Measurements from ENCODE around the gene NUP62.
A peak's percentile ranks its signal among the peaks of the same experiment; 100 is the strongest.

Gene NUP62

GRCh38 chr19:49872245-49873128 lies 56.8 kb downstream of the NUP62 start:
- Histone ChIP-seq H3K27ac (ENCODE audit: low read length) (no peak overlapping the region), H3K9ac (ENCODE audit: low read length in 2 of 2) (no peak overlapping the region), H3K9me3 (ENCODE audit: control insufficient read depth in 2 of 2, low read length in 2 of 2) (no peaks in the 10 kb centered on the region)

GRCh38 chr19:49871349-49871985 lies 57.8 kb downstream of the NUP62 start:
- H3K4me1 ChIP-seq (ENCODE audit: control insufficient read depth, insufficient read depth, low read length): peaks cover 55% of the 10 kb centered on the region
- no peak overlapping the region for H3K9ac ChIP-seq (ENCODE audit: low read length in 2 of 2)
- no peak overlapping the region for H3K4me3 ChIP-seq (ENCODE audit: low read length in 2 of 2)
- H3K27ac ChIP-seq (ENCODE audit: low read length): no peak overlapping the region
- no peaks in the 10 kb centered on the region for H3K27me3 ChIP-seq (ENCODE audit: control insufficient read depth in 1 of 2, insufficient read depth in 2 of 2, low read length in 2 of 2)
- H3K9me3 ChIP-seq (ENCODE audit: control insufficient read depth in 2 of 2, low read length in 2 of 2): no peaks in the 10 kb centered on the region
- peaks cover 0 to 13% of the 10 kb centered on the region in 2 donors for H3K36me3 ChIP-seq (ENCODE audit: control insufficient read depth in 2 of 2, insufficient read depth in 2 of 2, low read length in 2 of 2)

More at GRCh38 chr19:49872245-49873128, 56.8 kb downstream of the NUP62 start:
- Histone ChIP-seq H3K4me3 (ENCODE audit: low read length in 2 of 2) (no peak overlapping the region), H3K4me1 (ENCODE audit: control insufficient read depth, insufficient read depth, low read length) (peaks cover 50% of the 10 kb centered on the region), H3K27me3 (ENCODE audit: control insufficient read depth in 1 of 2, insufficient read depth in 2 of 2, low read length in 2 of 2) (no peaks in the 10 kb centered on the region), H3K36me3 (ENCODE audit: control insufficient read depth in 2 of 2, insufficient read depth in 2 of 2, low read length in 2 of 2) (peaks cover 0 to 13% of the 10 kb centered on the region in 2 donors)

- H3K27me3 ChIP-seq (ENCODE audit: control insufficient read depth in 1 of 2, insufficient read depth in 2 of 2, low read length in 2 of 2): no peaks in the 10 kb centered on the region
- H3K9ac ChIP-seq (ENCODE audit: low read length in 2 of 2): peak overlapping the region; percentile 68 to 73
- H3K4me3 ChIP-seq (ENCODE audit: low read length in 2 of 2): peak overlapping the region; percentile 40 to 79
- peaks cover 56% of the 10 kb centered on the region for H3K4me1 ChIP-seq (ENCODE audit: control insufficient read depth, insufficient read depth, low read length)
- peak overlapping the region; percentile 87 for H3K27ac ChIP-seq (ENCODE audit: low read length)
- H3K9me3 ChIP-seq (ENCODE audit: control insufficient read depth in 2 of 2, low read length in 2 of 2): no peaks in the 10 kb centered on the region
- peaks cover 0 to 13% of the 10 kb centered on the region in 2 donors for H3K36me3 ChIP-seq (ENCODE audit: control insufficient read depth in 2 of 2, insufficient read depth in 2 of 2, low read length in 2 of 2)
Observed at GRCh38 chr19:49870309-49870901, 58.9 kb downstream of the NUP62 start.

GRCh38 chr19:49869484-49870308 lies 59.6 kb downstream of the NUP62 start:
- peak overlapping the region; percentile 40 to 79 for H3K4me3 ChIP-seq (ENCODE audit: low read length in 2 of 2)
- H3K27me3 ChIP-seq (ENCODE audit: control insufficient read depth in 1 of 2, insufficient read depth in 2 of 2, low read length in 2 of 2): no peaks in the 10 kb centered on the region
- H3K36me3 ChIP-seq (ENCODE audit: control insufficient read depth in 2 of 2, insufficient read depth in 2 of 2, low read length in 2 of 2): peaks cover 0 to 14% of the 10 kb centered on the region in 2 donors
- peak overlapping the region; percentile 87 for H3K27ac ChIP-seq (ENCODE audit: low read length)
- no peaks in the 10 kb centered on the region for H3K9me3 ChIP-seq (ENCODE audit: control insufficient read depth in 2 of 2, low read length in 2 of 2)
- H3K4me1 ChIP-seq (ENCODE audit: control insufficient read depth, insufficient read depth, low read length): peaks cover 54% of the 10 kb centered on the region
- peak overlapping the region; percentile 68 to 73 for H3K9ac ChIP-seq (ENCODE audit: low read length in 2 of 2)

GRCh38 chr19:49869009-49869483 lies 60.3 kb downstream of the NUP62 start:
- H3K9ac ChIP-seq (ENCODE audit: low read length in 2 of 2): peak overlapping the region in 1 of 2 donors; percentile 59
- peaks cover 0 to 12% of the 10 kb centered on the region in 2 donors for H3K36me3 ChIP-seq (ENCODE audit: control insufficient read depth in 2 of 2, insufficient read depth in 2 of 2, low read length in 2 of 2)
- no peaks in the 10 kb centered on the region for H3K27me3 ChIP-seq (ENCODE audit: control insufficient read depth in 1 of 2, insufficient read depth in 2 of 2, low read length in 2 of 2)
- H3K27ac ChIP-seq (ENCODE audit: low read length): peak overlapping the region; percentile 87
- no peaks in the 10 kb centered on the region for H3K9me3 ChIP-seq (ENCODE audit: control insufficient read depth in 2 of 2, low read length in 2 of 2)
- peak overlapping the region; percentile 66 to 74 for H3K4me3 ChIP-seq (ENCODE audit: low read length in 2 of 2)
- peaks cover 49% of the 10 kb centered on the region for H3K4me1 ChIP-seq (ENCODE audit: control insufficient read depth, insufficient read depth, low read length)

- H3K4me1 ChIP-seq (ENCODE audit: control insufficient read depth, insufficient read depth, low read length): peaks cover 49% of the 10 kb centered on the region
- H3K4me3 ChIP-seq (ENCODE audit: low read length in 2 of 2): peak within 1 kb of the TSS; percentile 89 to 92
- H3K36me3 ChIP-seq (ENCODE audit: control insufficient read depth in 2 of 2, insufficient read depth in 2 of 2, low read length in 2 of 2): peaks cover 7 to 19% of the 10 kb centered on the region in 2 donors
- no peaks in the 10 kb centered on the region for H3K9me3 ChIP-seq (ENCODE audit: control insufficient read depth in 2 of 2, low read length in 2 of 2)
- peak within 1 kb of the TSS; percentile 84 for H3K27ac ChIP-seq (ENCODE audit: low read length)
- H3K9ac ChIP-seq (ENCODE audit: low read length in 2 of 2): peak within 1 kb of the TSS; percentile 62 to 86
- H3K27me3 ChIP-seq (ENCODE audit: control insufficient read depth in 1 of 2, insufficient read depth in 2 of 2, low read length in 2 of 2): no peaks in the 10 kb centered on the region
Observed at GRCh38 chr19:49866933-49867782, 62.1 kb downstream of the NUP62 start, which contains the start of gene PNKP. PNKP (minus strand) TSS chr19:49867576; CDS start chr19:49867204, 372 bp downstream.

- Histone ChIP-seq H3K36me3 (ENCODE audit: control insufficient read depth in 2 of 2, insufficient read depth in 2 of 2, low read length in 2 of 2) (peaks cover 7 to 19% of the 10 kb centered on the region in 2 donors), H3K9me3 (ENCODE audit: control insufficient read depth in 2 of 2, low read length in 2 of 2) (no peaks in the 10 kb centered on the region), H3K9ac (ENCODE audit: low read length in 2 of 2) (no peak overlapping the region), H3K4me1 (ENCODE audit: control insufficient read depth, insufficient read depth, low read length) (peaks cover 38% of the 10 kb centered on the region), H3K27me3 (ENCODE audit: control insufficient read depth in 1 of 2, insufficient read depth in 2 of 2, low read length in 2 of 2) (no peaks in the 10 kb centered on the region), H3K4me3 (ENCODE audit: low read length in 2 of 2) (no peak overlapping the region), H3K27ac (ENCODE audit: low read length) (no peak overlapping the region)
Observed at GRCh38 chr19:49864890-49865289, 64.4 kb downstream of the NUP62 start.

- H3K27me3 ChIP-seq (ENCODE audit: control insufficient read depth in 1 of 2, insufficient read depth in 2 of 2, low read length in 2 of 2): no peaks in the 10 kb centered on the region
- H3K36me3 ChIP-seq (ENCODE audit: control insufficient read depth in 2 of 2, insufficient read depth in 2 of 2, low read length in 2 of 2): peaks cover 7 to 20% of the 10 kb centered on the region in 2 donors
- no peaks in the 10 kb centered on the region for H3K9me3 ChIP-seq (ENCODE audit: control insufficient read depth in 2 of 2, low read length in 2 of 2)
- no peak overlapping the region for H3K4me3 ChIP-seq (ENCODE audit: low read length in 2 of 2)
- H3K4me1 ChIP-seq (ENCODE audit: control insufficient read depth, insufficient read depth, low read length): peaks cover 33% of the 10 kb centered on the region
- H3K9ac ChIP-seq (ENCODE audit: low read length in 2 of 2): no peak overlapping the region
- no peak overlapping the region for H3K27ac ChIP-seq (ENCODE audit: low read length)
Observed at GRCh38 chr19:49863935-49864320, 65.4 kb downstream of the NUP62 start.

- no peak overlapping the region for H3K27ac ChIP-seq (ENCODE audit: low read length)
- H3K4me3 ChIP-seq (ENCODE audit: low read length in 2 of 2): no peak overlapping the region
- H3K36me3 ChIP-seq (ENCODE audit: control insufficient read depth in 2 of 2, insufficient read depth in 2 of 2, low read length in 2 of 2): peaks cover 12 to 24% of the 10 kb centered on the region in 2 donors
- H3K9ac ChIP-seq (ENCODE audit: low read length in 2 of 2): no peak overlapping the region
- H3K4me1 ChIP-seq (ENCODE audit: control insufficient read depth, insufficient read depth, low read length): peaks cover 29% of the 10 kb centered on the region
- H3K9me3 ChIP-seq (ENCODE audit: control insufficient read depth in 2 of 2, low read length in 2 of 2): no peaks in the 10 kb centered on the region
- no peaks in the 10 kb centered on the region for H3K27me3 ChIP-seq (ENCODE audit: control insufficient read depth in 1 of 2, insufficient read depth in 2 of 2, low read length in 2 of 2)
Observed at GRCh38 chr19:49863254-49863934, 65.9 kb downstream of the NUP62 start.

Data from stomach smooth muscle (tissue), 2 donors.